ENCODE measurements around the gene PLXNA3. TPM values are rescaled to one million over a fixed set of nuclear protein-coding genes. Genes with fewer than 3 reads are reported as not detected.

The PLXNA3 gene
- total RNA-seq, 1 donor from 2014 or later: 4.3 TPM

- Histone ChIP-seq H3K4me3 (no peak overlapping the region), H2AFZ (replicated peaks) (no peak overlapping the region), H3K36me3 (no peaks in the 10 kb centered on the region), H3K4me2 (no peak overlapping the region), H3K79me2 (ENCODE audit: low read depth) (no peaks in the 10 kb centered on the region), H3K27ac (no peak overlapping the region), H3K9me3 (ENCODE audit: low read depth) (no peaks in the 10 kb centered on the region), H3K4me1 (no peaks in the 10 kb centered on the region), H3K9ac (no peak overlapping the region), H3F3A (ENCODE audit: low read depth) (no peaks in the 10 kb centered on the region), H4K20me1 (ENCODE audit: low read depth) (no peaks in the 10 kb centered on the region), H3K27me3 (no peaks in the 10 kb centered on the region)
- H3K36me3 Mint-ChIP-seq: peaks cover 15% of the 10 kb centered on the region
- no peak overlapping the region for H3K27ac Mint-ChIP-seq
- no peak overlapping the region for H3K4me3 Mint-ChIP-seq
- no peaks in the 10 kb centered on the region for H3K4me1 Mint-ChIP-seq
- H3K9me3 Mint-ChIP-seq: peaks cover 19% of the 10 kb centered on the region
- TF ChIP-seq EZH2 (IDR thresholded peaks at IDR 0.05): no peak
- no peak for DNase-seq (ENCODE audit: low spot score)
- H3K27me3 Mint-ChIP-seq (ENCODE audit: insufficient read depth, low read depth): peaks cover 3% of the 10 kb centered on the region
These were observed 14.0 kb downstream of the PLXNA3 start for GRCh38 chrX:154471839-154472684.

GRCh38 chrX:154472685-154473632, 14.9 kb downstream of the PLXNA3 start:
- no peak for DNase-seq (ENCODE audit: low spot score)
- Mint-ChIP-seq H3K4me3 (peak overlapping the region; percentile 38), H3K4me1 (no peaks in the 10 kb centered on the region), H3K27ac (no peak overlapping the region), H3K36me3 (peaks cover 15% of the 10 kb centered on the region), H3K27me3 (ENCODE audit: insufficient read depth, low read depth) (peaks cover 3% of the 10 kb centered on the region), H3K9me3 (peaks cover 25% of the 10 kb centered on the region)
- Histone ChIP-seq H3K4me3 (no peak overlapping the region), H4K20me1 (ENCODE audit: low read depth) (no peaks in the 10 kb centered on the region), H3F3A (ENCODE audit: low read depth) (no peaks in the 10 kb centered on the region), H2AFZ (replicated peaks) (no peak overlapping the region), H3K27me3 (no peaks in the 10 kb centered on the region), H3K27ac (no peak overlapping the region), H3K4me2 (no peak overlapping the region), H3K9me3 (ENCODE audit: low read depth) (no peaks in the 10 kb centered on the region), H3K36me3 (no peaks in the 10 kb centered on the region), H3K79me2 (ENCODE audit: low read depth) (no peaks in the 10 kb centered on the region), H3K9ac (no peak overlapping the region), H3K4me1 (no peaks in the 10 kb centered on the region)
- TF ChIP-seq EZH2phosphoT487 (IDR thresholded peaks at IDR 0.05) (no peak), EZH2 (IDR thresholded peaks at IDR 0.05) (no peak), CTCF (IDR thresholded peaks at IDR 0.05) (no peak)

- Histone ChIP-seq H3K9me3 (ENCODE audit: low read depth) (no peaks in the 10 kb centered on the region), H2AFZ (replicated peaks) (no peak overlapping the region), H3K36me3 (no peaks in the 10 kb centered on the region), H3F3A (ENCODE audit: low read depth) (no peaks in the 10 kb centered on the region), H3K4me3 (no peak overlapping the region), H3K9ac (no peak overlapping the region), H3K79me2 (ENCODE audit: low read depth) (no peaks in the 10 kb centered on the region), H3K4me1 (no peaks in the 10 kb centered on the region), H3K27me3 (no peaks in the 10 kb centered on the region), H4K20me1 (ENCODE audit: low read depth) (no peaks in the 10 kb centered on the region), H3K4me2 (no peak overlapping the region), H3K27ac (no peak overlapping the region)
- TF ChIP-seq EZH2 (IDR thresholded peaks at IDR 0.05) (no peak), EZH2phosphoT487 (IDR thresholded peaks at IDR 0.05) (no peak), CTCF (IDR thresholded peaks at IDR 0.05) (no peak)
- Mint-ChIP-seq H3K27me3 (ENCODE audit: insufficient read depth, low read depth) (peaks cover 3% of the 10 kb centered on the region), H3K9me3 (peaks cover 28% of the 10 kb centered on the region), H3K4me3 (no peak overlapping the region), H3K4me1 (no peaks in the 10 kb centered on the region), H3K27ac (no peak overlapping the region), H3K36me3 (peaks cover 15% of the 10 kb centered on the region)
- no peak for DNase-seq (ENCODE audit: low spot score)
These were observed 15.6 kb downstream of the PLXNA3 start for GRCh38 chrX:154473683-154474082.

All from neural progenitor cell (in vitro differentiated cells).